ENCODE measurements around the gene MATN1.

DNA sequence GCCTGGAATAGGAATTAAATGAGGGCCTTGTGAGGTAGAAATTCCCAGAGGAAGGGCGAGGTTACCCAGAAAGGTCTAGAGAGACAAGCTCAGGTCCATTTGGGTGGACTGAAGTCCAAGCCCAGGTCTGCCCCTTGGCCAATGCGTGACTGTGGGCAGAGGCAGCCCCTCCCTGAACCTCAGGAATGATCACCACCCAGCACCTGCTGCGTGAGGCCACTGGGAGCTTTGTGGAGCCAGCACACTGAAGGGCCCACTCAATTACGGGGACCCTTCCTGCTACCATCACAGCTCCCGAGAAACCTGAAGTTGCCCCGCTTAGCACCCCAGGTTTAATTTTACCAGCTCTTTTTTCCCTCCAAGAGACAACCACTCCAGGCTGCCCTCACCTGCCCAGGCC, 6.5 kb upstream of the MATN1 start:
- TF ChIP-seq CTCF (IDR thresholded peaks at IDR 0.05) (no peak), EP300 (IDR thresholded peaks at IDR 0.05) (no peak), RFX5 (IDR thresholded peaks at IDR 0.05) (no peak), GATA3 (IDR thresholded peaks at IDR 0.05; ENCODE audit: borderline replicate concordance) (no peak), MAFK (IDR thresholded peaks at IDR 0.05; ENCODE audit: partially characterized antibody) (no peak), USF2 (IDR thresholded peaks at IDR 0.05) (no peak), BHLHE40 (IDR thresholded peaks at IDR 0.05; ENCODE audit: low read depth, low read length) (no peak)
- TF ChIP-seq, protein P1, sequence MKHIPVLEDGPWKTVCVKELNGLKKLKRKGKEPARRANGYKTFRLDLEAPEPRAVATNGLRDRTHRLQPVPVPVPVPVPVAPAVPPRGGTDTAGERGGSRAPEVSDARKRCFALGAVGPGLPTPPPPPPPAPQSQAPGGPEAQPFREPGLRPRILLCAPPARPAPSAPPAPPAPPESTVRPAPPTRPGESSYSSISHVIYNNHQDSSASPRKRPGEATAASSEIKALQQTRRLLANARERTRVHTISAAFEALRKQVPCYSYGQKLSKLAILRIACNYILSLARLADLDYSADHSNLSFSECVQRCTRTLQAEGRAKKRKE (CRISPR knock-in tag; IDR thresholded peaks at IDR 0.05; ENCODE audit: low read depth): no peak
